Measurements from ENCODE around the gene TNNT3. TPM values are rescaled to one million over a fixed set of nuclear protein-coding genes. Genes with fewer than 3 reads are reported as not detected.

TNNT3 gene
- total RNA-seq, 1 donor = not detected

- Histone ChIP-seq H3K4me1 (ENCODE audit: insufficient read depth, low read length) (no peaks in the 10 kb centered on the region), H2AFZ (ENCODE audit: low read length) (no peak overlapping the region), H3K9me3 (ENCODE audit: low read depth, low read length) (no peaks in the 10 kb centered on the region), H3K4me2 (ENCODE audit: insufficient read depth, low read length) (no peak overlapping the region), H4K20me1 (ENCODE audit: insufficient read depth, low read length) (no peaks in the 10 kb centered on the region), H3K27ac (ENCODE audit: low read depth, low read length) (no peak overlapping the region), H3K4me3 (ENCODE audit: insufficient read depth, low read length) (no peak overlapping the region), H3K36me3 (ENCODE audit: insufficient read depth, low read length) (no peaks in the 10 kb centered on the region), H3K27me3 (ENCODE audit: insufficient read depth, low read length) (peaks cover 26% of the 10 kb centered on the region), H3K79me2 (ENCODE audit: insufficient read depth, low read length) (no peaks in the 10 kb centered on the region)
- no peak for TF ChIP-seq CTCF (IDR thresholded peaks at IDR 0.05; ENCODE audit: extremely low read depth, low read depth, low read length)
- no peak for DNase-seq (ENCODE audit: insufficient read length, low spot score, missing footprints)
Measured at GRCh38 chr11:1896468-1896867, 23.0 kb upstream of the TNNT3 start.

GRCh38 chr11:1896923-1897322 is 22.6 kb upstream of the TNNT3 start:
- H3K4me3 ChIP-seq (ENCODE audit: insufficient read depth, low read length) = no peak overlapping the region
- no peak for DNase-seq (ENCODE audit: insufficient read length, low spot score, missing footprints)
- no peaks in the 10 kb centered on the region for H3K9me3 ChIP-seq (ENCODE audit: low read depth, low read length)
- no peaks in the 10 kb centered on the region for H4K20me1 ChIP-seq (ENCODE audit: insufficient read depth, low read length)
- H3K4me1 ChIP-seq (ENCODE audit: insufficient read depth, low read length) = no peaks in the 10 kb centered on the region
- H2AFZ ChIP-seq (ENCODE audit: low read length) = no peak overlapping the region
- H3K27ac ChIP-seq (ENCODE audit: low read depth, low read length) = no peak overlapping the region
- H3K79me2 ChIP-seq (ENCODE audit: insufficient read depth, low read length) = no peaks in the 10 kb centered on the region
- no peaks in the 10 kb centered on the region for H3K36me3 ChIP-seq (ENCODE audit: insufficient read depth, low read length)
- no peak for TF ChIP-seq CTCF (IDR thresholded peaks at IDR 0.05; ENCODE audit: extremely low read depth, low read depth, low read length)
- no peak overlapping the region for H3K4me2 ChIP-seq (ENCODE audit: insufficient read depth, low read length)
- peaks cover 26% of the 10 kb centered on the region for H3K27me3 ChIP-seq (ENCODE audit: insufficient read depth, low read length)

GRCh38 chr11:1899090-1899489 is 20.4 kb upstream of the TNNT3 start:
- no peak overlapping the region for H2AFZ ChIP-seq (ENCODE audit: low read length)
- no peaks in the 10 kb centered on the region for H3K9me3 ChIP-seq (ENCODE audit: low read depth, low read length)
- peaks cover 28% of the 10 kb centered on the region for H3K27me3 ChIP-seq (ENCODE audit: insufficient read depth, low read length)
- no peaks in the 10 kb centered on the region for H3K79me2 ChIP-seq (ENCODE audit: insufficient read depth, low read length)
- DNase-seq (ENCODE audit: insufficient read length, low spot score, missing footprints) = no peak
- no peaks in the 10 kb centered on the region for H3K36me3 ChIP-seq (ENCODE audit: insufficient read depth, low read length)
- no peak overlapping the region for H3K4me3 ChIP-seq (ENCODE audit: insufficient read depth, low read length)
- no peak overlapping the region for H3K27ac ChIP-seq (ENCODE audit: low read depth, low read length)
- TF ChIP-seq CTCF (IDR thresholded peaks at IDR 0.05; ENCODE audit: extremely low read depth, low read depth, low read length) = no peak
- no peak overlapping the region for H3K4me2 ChIP-seq (ENCODE audit: insufficient read depth, low read length)
- no peaks in the 10 kb centered on the region for H3K4me1 ChIP-seq (ENCODE audit: insufficient read depth, low read length)
- H4K20me1 ChIP-seq (ENCODE audit: insufficient read depth, low read length) = no peaks in the 10 kb centered on the region

GRCh38 chr11:1899686-1900085 is 19.8 kb upstream of the TNNT3 start:
- no peak for TF ChIP-seq CTCF (IDR thresholded peaks at IDR 0.05; ENCODE audit: extremely low read depth, low read depth, low read length)
- Histone ChIP-seq H2AFZ (ENCODE audit: low read length) (no peak overlapping the region), H3K4me1 (ENCODE audit: insufficient read depth, low read length) (no peaks in the 10 kb centered on the region), H3K4me3 (ENCODE audit: insufficient read depth, low read length) (no peak overlapping the region), H3K79me2 (ENCODE audit: insufficient read depth, low read length) (no peaks in the 10 kb centered on the region), H3K27me3 (ENCODE audit: insufficient read depth, low read length) (peaks cover 28% of the 10 kb centered on the region), H3K9me3 (ENCODE audit: low read depth, low read length) (no peaks in the 10 kb centered on the region), H3K36me3 (ENCODE audit: insufficient read depth, low read length) (no peaks in the 10 kb centered on the region), H3K27ac (ENCODE audit: low read depth, low read length) (no peak overlapping the region), H3K4me2 (ENCODE audit: insufficient read depth, low read length) (no peak overlapping the region), H4K20me1 (ENCODE audit: insufficient read depth, low read length) (no peaks in the 10 kb centered on the region)
- DNase-seq (ENCODE audit: insufficient read length, low spot score, missing footprints) = no peak
